ENCODE measurements around the gene OXT. TPM values are rescaled to one million over a fixed set of nuclear protein-coding genes. Genes with fewer than 3 reads are reported as not detected.

The OXT gene
- total and polyA plus RNA-seq, 2 of the 13 experiments (the other 11 are each of a cell fraction or from before 2014, with no cell fraction given) = not detected

DNA sequence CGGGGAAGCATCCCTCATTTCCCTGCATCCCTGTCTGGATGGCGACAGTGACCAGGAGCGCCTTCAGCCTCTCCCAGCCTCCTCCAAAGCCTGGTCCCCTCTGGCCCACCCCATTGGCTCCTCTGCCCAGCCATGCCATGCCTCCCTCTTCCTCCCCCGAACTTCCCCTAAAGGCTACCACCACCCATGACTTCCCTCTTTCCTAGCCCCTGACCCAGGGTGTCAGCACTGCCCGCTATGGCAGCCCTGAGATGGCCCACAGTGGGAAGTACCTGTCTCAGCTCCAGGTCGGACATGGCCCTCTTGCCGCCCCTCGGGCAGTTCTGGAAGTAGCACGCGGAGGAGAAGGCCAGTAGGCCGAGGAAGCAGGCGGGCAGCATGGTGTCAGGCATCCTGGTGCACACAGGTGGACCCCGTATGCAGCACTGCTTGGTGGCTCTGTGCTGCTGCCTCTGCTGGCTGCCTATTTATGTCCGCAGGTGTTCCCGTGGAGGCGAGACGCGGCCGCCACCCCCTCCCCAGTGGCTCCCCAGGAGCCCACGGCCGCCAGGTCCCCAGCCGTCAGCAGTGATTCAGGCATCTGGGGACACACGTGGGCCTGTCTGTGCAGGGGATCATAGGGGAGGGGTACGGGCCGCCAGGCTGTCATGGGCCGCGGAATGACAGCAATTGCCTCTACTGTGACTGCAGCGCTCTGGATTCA lies 13.0 kb downstream of the OXT start, which contains the start of gene AVP (continued):
- 0 out of 2 replicates have a peak, but pooled peaks have one; percentile 12 for TF ChIP-seq FOXO1 (CRISPR knock-in tag; IDR thresholded peaks at IDR 0.05)
- TF ChIP-seq, protein P1, sequence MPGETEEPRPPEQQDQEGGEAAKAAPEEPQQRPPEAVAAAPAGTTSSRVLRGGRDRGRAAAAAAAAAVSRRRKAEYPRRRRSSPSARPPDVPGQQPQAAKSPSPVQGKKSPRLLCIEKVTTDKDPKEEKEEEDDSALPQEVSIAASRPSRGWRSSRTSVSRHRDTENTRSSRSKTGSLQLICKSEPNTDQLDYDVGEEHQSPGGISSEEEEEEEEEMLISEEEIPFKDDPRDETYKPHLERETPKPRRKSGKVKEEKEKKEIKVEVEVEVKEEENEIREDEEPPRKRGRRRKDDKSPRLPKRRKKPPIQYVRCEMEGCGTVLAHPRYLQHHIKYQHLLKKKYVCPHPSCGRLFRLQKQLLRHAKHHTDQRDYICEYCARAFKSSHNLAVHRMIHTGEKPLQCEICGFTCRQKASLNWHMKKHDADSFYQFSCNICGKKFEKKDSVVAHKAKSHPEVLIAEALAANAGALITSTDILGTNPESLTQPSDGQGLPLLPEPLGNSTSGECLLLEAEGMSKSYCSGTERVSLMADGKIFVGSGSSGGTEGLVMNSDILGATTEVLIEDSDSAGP (CRISPR knock-in tag; IDR thresholded peaks at IDR 0.05; ENCODE audit: borderline replicate concordance) = 0 out of 2 replicates have a peak, but pooled peaks have one; percentile 44
- TF ChIP-seq FOXK1 (CRISPR knock-in tag; IDR thresholded peaks at IDR 0.05; ENCODE audit: borderline replicate concordance, low read depth) = no peak
- no peak for TF ChIP-seq ZKSCAN1 (IDR thresholded peaks at IDR 0.05; ENCODE audit: low read length)
- TF ChIP-seq AGO1 (IDR thresholded peaks at IDR 0.05; ENCODE audit: low read depth, low read length, poor library complexity, severe bottlenecking) = peak; percentile 44
- TF ChIP-seq, protein P2, sequence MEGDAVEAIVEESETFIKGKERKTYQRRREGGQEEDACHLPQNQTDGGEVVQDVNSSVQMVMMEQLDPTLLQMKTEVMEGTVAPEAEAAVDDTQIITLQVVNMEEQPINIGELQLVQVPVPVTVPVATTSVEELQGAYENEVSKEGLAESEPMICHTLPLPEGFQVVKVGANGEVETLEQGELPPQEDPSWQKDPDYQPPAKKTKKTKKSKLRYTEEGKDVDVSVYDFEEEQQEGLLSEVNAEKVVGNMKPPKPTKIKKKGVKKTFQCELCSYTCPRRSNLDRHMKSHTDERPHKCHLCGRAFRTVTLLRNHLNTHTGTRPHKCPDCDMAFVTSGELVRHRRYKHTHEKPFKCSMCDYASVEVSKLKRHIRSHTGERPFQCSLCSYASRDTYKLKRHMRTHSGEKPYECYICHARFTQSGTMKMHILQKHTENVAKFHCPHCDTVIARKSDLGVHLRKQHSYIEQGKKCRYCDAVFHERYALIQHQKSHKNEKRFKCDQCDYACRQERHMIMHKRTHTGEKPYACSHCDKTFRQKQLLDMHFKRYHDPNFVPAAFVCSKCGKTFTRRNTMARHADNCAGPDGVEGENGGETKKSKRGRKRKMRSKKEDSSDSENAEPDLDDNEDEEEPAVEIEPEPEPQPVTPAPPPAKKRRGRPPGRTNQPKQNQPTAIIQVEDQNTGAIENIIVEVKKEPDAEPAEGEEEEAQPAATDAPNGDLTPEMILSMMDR (CRISPR knock-in tag; IDR thresholded peaks at IDR 0.05) = no peak
- TF ChIP-seq HOXA3 (CRISPR knock-in tag; IDR thresholded peaks at IDR 0.05) = 0 out of 2 replicates have a peak, but pooled peaks have one; percentile 17
- TF ChIP-seq NFKBIZ (CRISPR knock-in tag; IDR thresholded peaks at IDR 0.05) = no peak
- TF ChIP-seq ZNF446 (CRISPR knock-in tag; IDR thresholded peaks at IDR 0.05) = no peak
- TF ChIP-seq CHCHD3 (CRISPR knock-in tag; IDR thresholded peaks at IDR 0.05) = peak; percentile 20; the same call in 1 of the 2 replicates
- no peak for TF ChIP-seq NFIC (IDR thresholded peaks at IDR 0.05; ENCODE audit: low read length)
- TF ChIP-seq, protein P3, sequence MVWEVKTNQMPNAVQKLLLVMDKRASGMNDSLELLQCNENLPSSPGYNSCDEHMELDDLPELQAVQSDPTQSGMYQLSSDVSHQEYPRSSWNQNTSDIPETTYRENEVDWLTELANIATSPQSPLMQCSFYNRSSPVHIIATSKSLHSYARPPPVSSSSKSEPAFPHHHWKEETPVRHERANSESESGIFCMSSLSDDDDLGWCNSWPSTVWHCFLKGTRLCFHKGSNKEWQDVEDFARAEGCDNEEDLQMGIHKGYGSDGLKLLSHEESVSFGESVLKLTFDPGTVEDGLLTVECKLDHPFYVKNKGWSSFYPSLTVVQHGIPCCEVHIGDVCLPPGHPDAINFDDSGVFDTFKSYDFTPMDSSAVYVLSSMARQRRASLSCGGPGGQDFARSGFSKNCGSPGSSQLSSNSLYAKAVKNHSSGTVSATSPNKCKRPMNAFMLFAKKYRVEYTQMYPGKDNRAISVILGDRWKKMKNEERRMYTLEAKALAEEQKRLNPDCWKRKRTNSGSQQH (CRISPR knock-in tag; IDR thresholded peaks at IDR 0.05; ENCODE audit: low read depth) = no peak
- TF ChIP-seq ZSCAN21 (CRISPR knock-in tag; IDR thresholded peaks at IDR 0.05; ENCODE audit: borderline replicate concordance) = no peak; the same call in 1 of the 2 replicates
- TF ChIP-seq, protein P4, sequence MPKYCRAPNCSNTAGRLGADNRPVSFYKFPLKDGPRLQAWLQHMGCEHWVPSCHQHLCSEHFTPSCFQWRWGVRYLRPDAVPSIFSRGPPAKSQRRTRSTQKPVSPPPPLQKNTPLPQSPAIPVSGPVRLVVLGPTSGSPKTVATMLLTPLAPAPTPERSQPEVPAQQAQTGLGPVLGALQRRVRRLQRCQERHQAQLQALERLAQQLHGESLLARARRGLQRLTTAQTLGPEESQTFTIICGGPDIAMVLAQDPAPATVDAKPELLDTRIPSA (CRISPR knock-in tag; IDR thresholded peaks at IDR 0.05; ENCODE audit: borderline replicate concordance) = no peak
- TF ChIP-seq, protein P5, sequence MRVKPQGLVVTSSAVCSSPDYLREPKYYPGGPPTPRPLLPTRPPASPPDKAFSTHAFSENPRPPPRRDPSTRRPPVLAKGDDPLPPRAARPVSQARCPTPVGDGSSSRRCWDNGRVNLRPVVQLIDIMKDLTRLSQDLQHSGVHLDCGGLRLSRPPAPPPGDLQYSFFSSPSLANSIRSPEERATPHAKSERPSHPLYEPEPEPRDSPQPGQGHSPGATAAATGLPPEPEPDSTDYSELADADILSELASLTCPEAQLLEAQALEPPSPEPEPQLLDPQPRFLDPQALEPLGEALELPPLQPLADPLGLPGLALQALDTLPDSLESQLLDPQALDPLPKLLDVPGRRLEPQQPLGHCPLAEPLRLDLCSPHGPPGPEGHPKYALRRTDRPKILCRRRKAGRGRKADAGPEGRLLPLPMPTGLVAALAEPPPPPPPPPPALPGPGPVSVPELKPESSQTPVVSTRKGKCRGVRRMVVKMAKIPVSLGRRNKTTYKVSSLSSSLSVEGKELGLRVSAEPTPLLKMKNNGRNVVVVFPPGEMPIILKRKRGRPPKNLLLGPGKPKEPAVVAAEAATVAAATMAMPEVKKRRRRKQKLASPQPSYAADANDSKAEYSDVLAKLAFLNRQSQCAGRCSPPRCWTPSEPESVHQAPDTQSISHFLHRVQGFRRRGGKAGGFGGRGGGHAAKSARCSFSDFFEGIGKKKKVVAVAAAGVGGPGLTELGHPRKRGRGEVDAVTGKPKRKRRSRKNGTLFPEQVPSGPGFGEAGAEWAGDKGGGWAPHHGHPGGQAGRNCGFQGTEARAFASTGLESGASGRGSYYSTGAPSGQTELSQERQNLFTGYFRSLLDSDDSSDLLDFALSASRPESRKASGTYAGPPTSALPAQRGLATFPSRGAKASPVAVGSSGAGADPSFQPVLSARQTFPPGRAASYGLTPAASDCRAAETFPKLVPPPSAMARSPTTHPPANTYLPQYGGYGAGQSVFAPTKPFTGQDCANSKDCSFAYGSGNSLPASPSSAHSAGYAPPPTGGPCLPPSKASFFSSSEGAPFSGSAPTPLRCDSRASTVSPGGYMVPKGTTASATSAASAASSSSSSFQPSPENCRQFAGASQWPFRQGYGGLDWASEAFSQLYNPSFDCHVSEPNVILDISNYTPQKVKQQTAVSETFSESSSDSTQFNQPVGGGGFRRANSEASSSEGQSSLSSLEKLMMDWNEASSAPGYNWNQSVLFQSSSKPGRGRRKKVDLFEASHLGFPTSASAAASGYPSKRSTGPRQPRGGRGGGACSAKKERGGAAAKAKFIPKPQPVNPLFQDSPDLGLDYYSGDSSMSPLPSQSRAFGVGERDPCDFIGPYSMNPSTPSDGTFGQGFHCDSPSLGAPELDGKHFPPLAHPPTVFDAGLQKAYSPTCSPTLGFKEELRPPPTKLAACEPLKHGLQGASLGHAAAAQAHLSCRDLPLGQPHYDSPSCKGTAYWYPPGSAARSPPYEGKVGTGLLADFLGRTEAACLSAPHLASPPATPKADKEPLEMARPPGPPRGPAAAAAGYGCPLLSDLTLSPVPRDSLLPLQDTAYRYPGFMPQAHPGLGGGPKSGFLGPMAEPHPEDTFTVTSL (CRISPR knock-in tag; IDR thresholded peaks at IDR 0.05; ENCODE audit: borderline replicate concordance) = no peak
- no peak for TF ChIP-seq NR2F6 (IDR thresholded peaks at IDR 0.05)
- no peak for TF ChIP-seq NR2F6 (CRISPR knock-in tag; IDR thresholded peaks at IDR 0.05)
- TF ChIP-seq HNRNPLL (IDR thresholded peaks at IDR 0.05; ENCODE audit: low read depth, low read length, poor library complexity, severe bottlenecking) = no peak
